HFFc6 (cell line): ENCODE results near the gene CFTR. TPM values are rescaled to one million over a fixed set of nuclear protein-coding genes. Genes with fewer than 3 reads are reported as not detected.

ENCODE experiments used
- DNase-seq: peaks from one replicate; pipeline ENCODE4 v3.0.0-alpha.2; 2018
- H3K27ac Mint-ChIP-seq: 2 replicates; pipeline ENCODE4 v1.8.0; 2020; ENCODE audit warnings: mild to moderate bottlenecking, mixed read lengths
- H3K27me3 Mint-ChIP-seq: 2 replicates; pipeline ENCODE4 v1.8.0; 2021; ENCODE audit warnings: mild to moderate bottlenecking, moderate library complexity, mixed read lengths; ENCODE audit not compliant: insufficient read depth
- H3K36me3 Mint-ChIP-seq: 2 replicates; pipeline ENCODE4 v1.8.0; 2021; ENCODE audit warnings: low read depth, mixed read lengths
- H3K4me1 Mint-ChIP-seq: 2 replicates; pipeline ENCODE4 v1.8.0; 2020; ENCODE audit warnings: low read depth, mixed read lengths
- H3K4me3 Mint-ChIP-seq: 2 replicates; pipeline ENCODE4 v1.8.0; 2020; ENCODE audit warnings: mild to moderate bottlenecking, moderate library complexity, mixed read lengths
- H3K9me3 Mint-ChIP-seq: 2 replicates; pipeline ENCODE4 v1.8.0; 2020; ENCODE audit warnings: mild to moderate bottlenecking, mixed read lengths
- CTCF ChIP-seq: fragments of 200-600 bp; sonication (generic); IDR thresholded peaks from 2 replicates; pipeline ENCODE4 v1.5.0; 2021; ENCODE audit warnings: antibody characterized with exemption, mild to moderate bottlenecking
- total RNA-seq, 6 experiments: library from RNA; stranded (reverse); fragmentation: NEBNext Ultra II Directional; extraction: Animal tissue kit (Norgen Biotek cat#: 25700); gene quantifications; 2 replicates in 1 of 6; 3 replicates in 5 of 6; pipeline ENCODE4 v1.2.3, GENCODE V29; 2021

CFTR gene
- total RNA-seq, 6 experiments from 2014 or later, result not detected

- Mint-ChIP-seq H3K36me3 (no peaks in the 10 kb centered on the region), H3K27me3 (no peaks in the 10 kb centered on the region; the same call in 1 of the 2 replicates), H3K27ac (no peak overlapping the region), H3K4me1 (no peaks in the 10 kb centered on the region), H3K9me3 (peaks cover 18% of the 10 kb centered on the region), H3K4me3 (no peak overlapping the region)
- no peak for DNase-seq
- no peak for TF ChIP-seq CTCF
Measured at GRCh38 chr7:117685795-117686194, 206.0 kb downstream of the CFTR start.

- DNase-seq, result no peak
- Mint-ChIP-seq H3K4me1 (no peaks in the 10 kb centered on the region), H3K36me3 (no peaks in the 10 kb centered on the region), H3K4me3 (no peak overlapping the region), H3K27ac (no peak overlapping the region), H3K27me3 (no peaks in the 10 kb centered on the region; the same call in 1 of the 2 replicates), H3K9me3 (peaks cover 22% of the 10 kb centered on the region)
- no peak for TF ChIP-seq CTCF
Measured at GRCh38 chr7:117686311-117686935, 206.6 kb downstream of the CFTR start.

- DNase-seq, result no peak
- Mint-ChIP-seq H3K36me3 (no peaks in the 10 kb centered on the region), H3K27me3 (no peaks in the 10 kb centered on the region; the same call in 1 of the 2 replicates), H3K9me3 (peaks cover 33% of the 10 kb centered on the region), H3K4me1 (no peaks in the 10 kb centered on the region), H3K4me3 (no peak overlapping the region), H3K27ac (no peak overlapping the region)
- no peak for TF ChIP-seq CTCF
Measured at GRCh38 chr7:117688126-117688525, 208.3 kb downstream of the CFTR start.

- no peak for TF ChIP-seq CTCF
- no peak overlapping the region for H3K4me3 Mint-ChIP-seq
- no peaks in the 10 kb centered on the region for H3K4me1 Mint-ChIP-seq
- no peaks in the 10 kb centered on the region; the same call in 1 of the 2 replicates for H3K27me3 Mint-ChIP-seq
- no peak overlapping the region for H3K27ac Mint-ChIP-seq
- H3K36me3 Mint-ChIP-seq, result no peaks in the 10 kb centered on the region
- no peak for DNase-seq
- peaks cover 34% of the 10 kb centered on the region for H3K9me3 Mint-ChIP-seq
Measured at GRCh38 chr7:117689406-117689805, 209.6 kb downstream of the CFTR start.

GRCh38 chr7:117690147-117690546 lies 210.3 kb downstream of the CFTR start:
- no peaks in the 10 kb centered on the region for H3K4me1 Mint-ChIP-seq
- no peak for DNase-seq
- no peak for TF ChIP-seq CTCF
- H3K27me3 Mint-ChIP-seq, result no peaks in the 10 kb centered on the region; the same call in 1 of the 2 replicates
- H3K4me3 Mint-ChIP-seq, result no peak overlapping the region
- no peaks in the 10 kb centered on the region for H3K36me3 Mint-ChIP-seq
- no peak overlapping the region for H3K27ac Mint-ChIP-seq
- H3K9me3 Mint-ChIP-seq, result peaks cover 34% of the 10 kb centered on the region
